WERI-Rb-1 (cell line): ENCODE results near the gene ITSN1.

Source experiments
- DNase-seq: peaks from one replicate; pipeline ENCODE4 v3.0.0-alpha.2; 2020
- H3K27ac ChIP-seq: fragments of 250-450 bp; sonication (Bioruptor Pico); 2 replicates; pipeline ENCODE4 v1.5.1; 2020; ENCODE audit warnings: mild to moderate bottlenecking, moderate library complexity
- H3K27me3 ChIP-seq: fragments of 250-450 bp; sonication (Bioruptor Pico); 2 replicates; pipeline ENCODE4 v1.5.1; 2021; ENCODE audit warnings: mild to moderate bottlenecking, low read depth, moderate library complexity; ENCODE audit not compliant: insufficient read depth, severe bottlenecking
- H3K36me3 ChIP-seq: fragments of 250-450 bp; sonication (Bioruptor Pico); 2 replicates; pipeline ENCODE4 v1.5.1; 2020; ENCODE audit warnings: mild to moderate bottlenecking, moderate library complexity
- H3K4me3 ChIP-seq: 2 replicates; pipeline ENCODE4 v1.5.1; 2011; ENCODE audit warnings: low read depth, mild to moderate bottlenecking, control low read depth, low read length
- H3K9me3 ChIP-seq: fragments of 250-450 bp; sonication (Bioruptor Pico); 2 replicates; pipeline ENCODE4 v1.5.1; 2021; ENCODE audit warnings: mild to moderate bottlenecking, moderate library complexity; ENCODE audit not compliant: severe bottlenecking
- TF ChIP-seq, protein P1 (sequence below): IDR thresholded peaks from 2 replicates; pipeline ENCODE4 v1.5.1; 2011; ENCODE audit warnings: low read depth, mild to moderate bottlenecking, control low read depth, inconsistent platforms, low read length

The ITSN1 gene

DNA sequence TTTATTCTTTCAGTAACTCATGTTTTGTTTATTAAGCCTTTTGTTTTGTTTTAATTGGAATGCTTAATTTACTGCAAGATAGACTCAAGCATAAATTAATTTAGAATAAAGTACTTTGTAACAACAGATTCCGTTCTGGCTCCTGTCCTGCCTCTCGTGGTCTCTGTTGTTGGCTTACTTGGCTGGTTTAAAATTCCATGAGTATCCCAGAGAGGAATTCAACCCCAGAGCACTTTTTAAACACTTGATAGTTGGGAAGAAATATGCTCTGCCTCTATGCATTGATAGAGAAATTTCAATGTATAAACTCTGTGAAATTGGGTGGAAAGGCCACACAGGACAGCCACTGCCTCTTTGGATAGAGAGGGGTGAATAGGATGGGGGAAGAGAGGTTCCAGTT lies 183.6 kb downstream of the ITSN1 start:
- TF ChIP-seq, protein P1, sequence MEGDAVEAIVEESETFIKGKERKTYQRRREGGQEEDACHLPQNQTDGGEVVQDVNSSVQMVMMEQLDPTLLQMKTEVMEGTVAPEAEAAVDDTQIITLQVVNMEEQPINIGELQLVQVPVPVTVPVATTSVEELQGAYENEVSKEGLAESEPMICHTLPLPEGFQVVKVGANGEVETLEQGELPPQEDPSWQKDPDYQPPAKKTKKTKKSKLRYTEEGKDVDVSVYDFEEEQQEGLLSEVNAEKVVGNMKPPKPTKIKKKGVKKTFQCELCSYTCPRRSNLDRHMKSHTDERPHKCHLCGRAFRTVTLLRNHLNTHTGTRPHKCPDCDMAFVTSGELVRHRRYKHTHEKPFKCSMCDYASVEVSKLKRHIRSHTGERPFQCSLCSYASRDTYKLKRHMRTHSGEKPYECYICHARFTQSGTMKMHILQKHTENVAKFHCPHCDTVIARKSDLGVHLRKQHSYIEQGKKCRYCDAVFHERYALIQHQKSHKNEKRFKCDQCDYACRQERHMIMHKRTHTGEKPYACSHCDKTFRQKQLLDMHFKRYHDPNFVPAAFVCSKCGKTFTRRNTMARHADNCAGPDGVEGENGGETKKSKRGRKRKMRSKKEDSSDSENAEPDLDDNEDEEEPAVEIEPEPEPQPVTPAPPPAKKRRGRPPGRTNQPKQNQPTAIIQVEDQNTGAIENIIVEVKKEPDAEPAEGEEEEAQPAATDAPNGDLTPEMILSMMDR, result no peak
- Histone ChIP-seq H3K27ac (no peak overlapping the region), H3K27me3 (no peaks in the 10 kb centered on the region), H3K4me3 (no peak overlapping the region), H3K36me3 (peaks cover 42% of the 10 kb centered on the region), H3K9me3 (no peaks in the 10 kb centered on the region)
- DNase-seq, result no peak

DNA sequence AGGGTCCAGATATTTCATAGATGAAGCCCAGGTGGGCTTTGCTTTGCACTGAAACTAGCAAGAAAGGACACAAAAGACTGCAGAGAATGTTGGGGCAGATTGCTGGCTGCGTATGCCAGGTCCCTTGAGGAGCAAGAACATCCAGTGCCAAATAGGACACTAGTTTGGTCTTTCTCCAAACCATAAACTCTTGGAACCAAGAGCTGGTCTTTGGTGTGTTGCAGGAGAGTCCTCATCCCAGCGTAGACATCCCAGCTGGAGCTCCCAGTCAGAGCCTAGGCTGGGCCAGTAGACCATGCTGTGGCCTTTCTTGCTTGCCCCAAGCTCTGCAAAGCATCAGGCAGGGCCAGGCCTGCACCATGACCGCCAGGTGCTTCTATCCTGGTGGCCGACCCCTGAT lies 185.8 kb downstream of the ITSN1 start:
- Histone ChIP-seq H3K4me3 (no peak overlapping the region), H3K9me3 (no peaks in the 10 kb centered on the region), H3K27me3 (no peaks in the 10 kb centered on the region), H3K27ac (no peak overlapping the region), H3K36me3 (peaks cover 29% of the 10 kb centered on the region)
- TF ChIP-seq, protein P1, result no peak
- DNase-seq, result no peak

DNA sequence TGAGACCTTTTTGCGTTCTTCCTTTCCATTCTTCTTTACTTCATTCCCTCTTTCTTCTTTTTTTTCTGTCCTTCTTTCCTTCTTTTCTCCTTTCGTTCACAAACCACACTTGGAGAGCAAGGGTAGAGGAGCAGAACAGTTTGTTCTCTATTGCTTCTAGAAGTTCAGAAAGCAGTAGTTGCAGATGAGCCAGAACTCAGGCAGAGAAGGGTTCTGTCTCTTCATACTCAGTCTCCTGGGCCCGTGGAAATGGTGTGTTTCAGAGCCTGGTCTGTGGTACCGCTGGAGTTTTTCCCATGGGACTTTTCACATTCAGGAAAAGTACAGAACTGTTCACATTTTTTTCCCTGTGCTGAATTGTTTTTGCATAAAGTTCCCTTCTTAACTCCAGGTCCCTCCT lies 186.3 kb downstream of the ITSN1 start:
- H3K27ac ChIP-seq, result no peak overlapping the region
- H3K27me3 ChIP-seq, result no peaks in the 10 kb centered on the region
- H3K4me3 ChIP-seq, result no peak overlapping the region
- TF ChIP-seq, protein P1, result no peak
- H3K9me3 ChIP-seq, result no peaks in the 10 kb centered on the region
- peaks cover 24% of the 10 kb centered on the region for H3K36me3 ChIP-seq
- DNase-seq, result no peak

DNA sequence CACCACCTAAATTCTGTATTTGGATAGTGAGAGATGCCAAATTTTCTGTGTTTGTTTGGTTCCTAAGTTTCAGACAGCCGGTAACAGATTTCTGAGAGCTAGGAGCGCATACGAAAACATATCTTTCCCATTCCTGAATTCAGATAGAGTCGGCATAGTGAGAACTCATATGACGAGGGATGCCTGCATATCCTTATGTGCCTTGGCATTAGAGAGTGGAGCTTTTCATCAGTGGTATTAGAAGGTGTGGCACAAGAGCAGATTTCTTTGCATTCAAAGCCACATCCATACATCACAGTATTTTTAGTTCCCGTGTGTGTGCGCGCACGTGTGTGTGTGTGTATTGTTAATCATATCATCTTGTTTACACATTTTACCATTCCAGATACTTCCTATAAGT lies 187.5 kb downstream of the ITSN1 start:
- DNase-seq, result no peak
- Histone ChIP-seq H3K27ac (no peak overlapping the region), H3K9me3 (no peaks in the 10 kb centered on the region), H3K4me3 (no peak overlapping the region), H3K27me3 (no peaks in the 10 kb centered on the region), H3K36me3 (peaks cover 29% of the 10 kb centered on the region)
- TF ChIP-seq, protein P1, result no peak

DNA sequence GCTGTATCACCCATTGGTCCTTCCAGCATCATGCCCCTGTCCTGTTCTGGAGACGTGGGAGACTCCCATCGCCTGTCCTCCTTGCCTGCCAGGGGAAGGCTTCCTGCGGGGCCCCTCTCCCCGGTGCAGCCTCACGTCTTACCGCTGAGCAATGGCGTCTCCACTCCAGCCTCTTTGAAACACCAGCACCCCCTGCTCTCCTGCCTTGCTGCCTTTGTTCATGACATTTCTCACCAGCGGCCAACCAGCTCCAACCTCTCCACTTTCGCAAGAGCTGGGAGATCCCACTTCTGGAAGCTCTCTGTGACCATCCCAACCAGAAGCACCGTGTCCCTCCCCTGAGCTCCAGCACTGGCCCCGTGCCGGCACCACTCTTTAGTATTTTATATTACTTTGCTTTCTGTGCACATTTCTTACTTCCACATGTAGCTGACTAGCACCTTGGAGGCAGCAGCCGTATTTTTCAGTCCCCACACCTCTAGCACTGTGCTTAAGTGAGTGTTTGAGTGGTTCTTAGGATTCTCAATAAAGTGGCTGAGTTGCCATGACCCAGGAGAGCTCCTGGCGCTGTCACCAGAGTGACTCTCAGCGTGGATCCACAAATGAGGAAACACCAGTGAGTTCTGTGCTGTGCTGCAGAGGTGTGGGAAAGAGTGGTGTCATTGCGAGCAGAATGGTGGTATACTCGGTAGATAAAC lies 189.8 kb downstream of the ITSN1 start:
- no peak overlapping the region for H3K4me3 ChIP-seq
- no peaks in the 10 kb centered on the region for H3K27me3 ChIP-seq
- DNase-seq, result no peak
- TF ChIP-seq, protein P1, result no peak
- H3K27ac ChIP-seq, result no peak overlapping the region
- peaks cover 40% of the 10 kb centered on the region for H3K36me3 ChIP-seq
- no peaks in the 10 kb centered on the region for H3K9me3 ChIP-seq
